WI38 (cell line): ENCODE measurements around the gene TP53.
"Not testable (repeated sequence)": the region's sequence is repeated elsewhere in the genome, so short reads cannot be mapped to it uniquely, and the experiment has no call there.

Experiments
- H3K4me3 ChIP-seq: 2 replicates; pipeline ENCODE4 v1.5.1; 2011; ENCODE audit warnings: low read depth, mild to moderate bottlenecking, control low read depth, low read length
- CTCF ChIP-seq: IDR thresholded peaks from 2 replicates; pipeline ENCODE4 v1.5.1; 2012; ENCODE audit warnings: low read depth, mild to moderate bottlenecking, control low read depth, low read length

TP53 gene

GRCh38 chr17:7626307-7626706, 61.0 kb downstream of the TP53 start:
- H3K4me3 ChIP-seq: no peak overlapping the region; the same call in 1 of the 2 replicates
- TF ChIP-seq CTCF: no peak

GRCh38 chr17:7625749-7626148, 61.5 kb downstream of the TP53 start:
- H3K4me3 ChIP-seq: not testable (repeated sequence)

GRCh38 chr17:7623661-7624060, 63.6 kb downstream of the TP53 start:
- TF ChIP-seq CTCF: no peak
- no peak overlapping the region for H3K4me3 ChIP-seq

- no peak overlapping the region for H3K4me3 ChIP-seq
- no peak for TF ChIP-seq CTCF
Measured at GRCh38 chr17:7620835-7621234, 66.5 kb downstream of the TP53 start.

GRCh38 chr17:7618608-7619007, 68.7 kb downstream of the TP53 start:
- TF ChIP-seq CTCF: no peak

More at GRCh38 chr17:7618608-7619007, 68.7 kb downstream of the TP53 start:
- H3K4me3 ChIP-seq: no peak overlapping the region
